ENCODE measurements around the gene CFAP74.

Gene CFAP74

DNA sequence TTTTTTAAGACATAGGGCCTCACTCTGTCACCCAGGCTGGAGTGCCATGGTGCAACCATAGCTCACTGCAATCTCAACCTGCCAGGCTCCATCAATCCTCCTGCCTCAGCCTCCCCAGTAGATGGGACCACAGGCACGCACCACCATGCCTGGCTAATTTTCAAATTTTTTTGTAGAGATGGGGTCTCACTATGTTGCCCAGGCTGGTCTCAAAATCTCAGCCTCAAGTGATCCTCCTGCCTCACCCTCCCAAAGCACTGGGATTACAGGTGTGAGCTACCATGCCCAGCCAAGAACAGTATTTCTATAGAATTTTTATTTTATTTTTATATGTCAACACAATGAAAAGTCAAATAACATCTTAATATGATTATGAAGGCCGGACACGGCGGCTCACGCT lies 123.6 kb downstream of the CFAP74 start:
- no peak for DNase-seq (ENCODE audit: low read depth in 2 of 2)

DNA sequence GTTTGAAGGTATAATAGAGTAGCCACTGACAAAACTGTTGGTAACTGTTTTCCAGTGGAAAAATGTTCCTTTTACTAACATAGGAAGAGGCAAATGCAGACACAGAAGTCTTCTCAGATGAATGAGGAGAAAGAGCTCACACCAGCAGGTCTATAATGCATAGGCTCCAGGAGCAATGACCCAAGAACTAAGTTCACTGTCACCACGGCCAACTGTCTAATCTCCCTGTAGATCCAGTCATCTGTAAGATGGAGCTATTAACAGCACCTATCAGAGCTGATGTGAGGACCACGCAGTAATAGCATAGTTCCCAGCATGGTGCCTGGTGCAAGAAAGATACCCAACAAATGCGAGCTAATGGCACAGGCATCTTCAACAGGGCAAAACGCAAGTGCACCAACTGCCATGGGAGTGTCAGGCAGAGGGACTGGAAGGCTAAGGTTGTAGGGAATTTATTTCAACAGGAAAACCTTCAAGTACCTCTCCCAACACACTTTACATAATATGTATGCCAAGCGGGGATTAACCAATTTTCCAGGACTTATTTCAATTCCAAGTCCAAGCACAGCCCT lies 125.6 kb downstream of the CFAP74 start:
- DNase-seq (ENCODE audit: low read depth in 2 of 2): no peak

DNA sequence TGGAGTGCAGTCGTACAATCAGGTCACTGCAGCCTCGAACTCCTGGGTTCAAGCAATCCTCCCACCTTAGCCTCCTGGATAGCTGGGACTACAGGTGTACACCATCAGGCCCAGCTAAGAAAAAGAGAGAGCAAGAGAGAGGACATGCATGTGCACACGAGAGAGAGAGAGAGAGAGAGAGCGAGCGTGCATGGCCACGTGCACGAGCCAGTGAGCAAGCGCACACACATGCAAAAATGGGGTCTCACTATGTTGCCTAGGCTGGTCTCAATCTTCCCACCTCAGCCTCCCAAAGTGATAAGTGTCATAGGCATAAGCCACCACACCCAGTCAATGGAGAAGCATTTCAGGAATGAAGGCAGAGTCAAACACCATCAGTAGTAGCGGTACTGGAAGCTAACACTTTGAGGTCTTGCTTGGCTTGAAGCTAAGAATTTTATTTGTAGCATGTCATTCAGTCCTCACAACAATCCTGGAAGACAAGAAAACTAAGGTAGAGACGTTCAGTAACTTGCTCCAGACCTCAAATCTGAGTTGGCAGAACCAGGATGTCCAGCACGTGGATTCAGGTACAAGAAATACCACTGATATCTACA lies 127.2 kb downstream of the CFAP74 start:
- DNase-seq (ENCODE audit: low read depth in 2 of 2): no peak

DNA sequence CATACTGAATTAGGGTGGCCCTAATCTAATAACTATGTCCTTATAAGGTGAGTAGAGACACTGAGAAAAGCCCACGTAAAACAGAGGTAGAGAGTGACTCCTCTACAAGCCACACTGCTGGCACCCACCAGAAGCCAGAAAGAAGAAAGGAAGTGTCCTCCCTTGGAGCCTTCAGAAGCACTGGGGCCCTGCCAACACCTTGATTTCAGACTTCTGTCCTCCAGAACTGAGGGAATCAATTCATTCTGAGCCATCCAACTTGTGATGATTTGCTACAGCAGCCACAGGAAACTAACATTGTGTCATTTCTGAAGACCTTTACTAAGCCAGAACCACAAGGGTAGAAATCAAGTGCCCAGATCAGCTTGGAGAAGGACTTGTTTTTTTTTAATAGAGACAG lies 127.7 kb downstream of the CFAP74 start:
- peak in 1 of 2 donors; percentile 44 for DNase-seq (ENCODE audit: low read depth in 2 of 2)

DNA sequence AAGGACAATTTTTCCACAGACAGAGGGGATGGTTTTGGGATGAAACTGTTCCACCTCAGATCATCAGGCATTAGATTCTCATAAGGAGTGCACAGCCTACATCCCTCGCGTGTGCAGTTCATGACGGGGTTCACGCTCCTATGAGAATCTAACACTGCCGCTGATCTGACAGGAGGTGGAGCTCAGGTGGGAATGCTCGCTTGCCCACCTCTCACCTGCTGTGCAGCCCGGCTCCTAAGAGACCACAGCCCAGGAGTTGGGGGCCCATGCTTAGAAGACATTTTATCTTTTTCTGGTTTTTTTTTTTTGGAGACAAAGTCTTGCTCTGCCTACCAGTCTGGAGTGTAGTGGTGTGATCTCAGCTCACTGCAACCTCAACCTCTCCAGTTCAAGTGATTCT lies 128.7 kb downstream of the CFAP74 start:
- DNase-seq (ENCODE audit: low read depth in 2 of 2): no peak

DNA sequence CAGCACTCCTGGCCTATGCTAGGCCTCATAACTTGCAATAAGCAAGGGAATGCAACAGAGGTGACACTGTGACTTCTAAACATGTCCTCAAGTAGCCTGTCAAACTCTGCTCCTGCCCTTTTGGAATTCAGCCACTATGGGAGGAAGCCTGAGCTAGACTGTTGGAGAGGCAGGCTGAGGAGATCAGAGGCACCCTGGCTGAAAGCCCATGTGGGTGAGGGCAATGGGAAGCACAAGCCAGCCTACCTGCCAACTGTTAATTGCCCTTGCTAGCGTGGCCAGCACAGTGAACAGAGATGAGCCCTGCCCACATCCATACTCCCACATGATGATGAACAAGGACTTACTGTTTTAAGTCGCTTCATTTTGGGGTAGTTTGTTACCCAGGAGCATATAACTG lies 130.4 kb downstream of the CFAP74 start:
- no peak for DNase-seq (ENCODE audit: low read depth in 2 of 2)

DNA sequence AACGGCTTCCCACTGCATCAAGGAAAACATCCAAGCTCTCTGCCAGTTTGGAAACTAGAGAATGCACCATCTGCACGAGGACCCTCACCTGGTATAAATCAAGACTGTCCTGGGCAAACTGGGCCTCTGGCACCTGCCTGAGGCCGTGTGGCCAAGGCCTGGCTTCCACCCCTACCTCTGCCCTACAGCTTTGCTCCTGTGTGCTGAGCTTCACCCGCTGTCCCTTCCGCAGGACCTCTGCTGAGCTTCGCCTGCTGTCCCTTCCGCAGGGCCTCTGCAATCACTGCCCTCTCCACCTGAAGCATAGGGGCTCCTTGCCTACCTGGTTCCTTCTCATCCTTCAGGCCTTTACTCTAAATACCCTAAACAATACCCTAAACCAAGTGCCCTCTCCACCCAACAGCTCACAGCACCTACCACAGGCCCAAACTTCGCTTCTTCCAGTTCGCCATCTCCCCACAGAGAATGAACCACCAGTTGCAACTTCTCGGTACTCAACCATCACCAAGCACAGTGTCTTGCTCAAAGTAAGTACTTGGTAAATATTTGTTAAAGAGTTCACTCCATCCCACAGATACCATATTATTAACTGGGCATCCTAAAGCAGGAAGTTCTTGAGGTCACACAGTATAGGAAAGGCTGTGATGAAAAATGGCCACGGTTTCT lies 131.1 kb downstream of the CFAP74 start:
- no peak for DNase-seq (ENCODE audit: low read depth in 2 of 2)
